ENCODE data around the gene SAMMSON. TPM values are rescaled to one million over a fixed set of nuclear protein-coding genes. Genes with fewer than 3 reads are reported as not detected.

The SAMMSON gene
- not detected in 2 replicates for total RNA-seq (ENCODE audit: low replicate concordance)

- no peak for TF ChIP-seq CTCF (IDR thresholded peaks at IDR 0.05; ENCODE audit: insufficient read depth, low read length)
- peak; percentile 25 for DNase-seq (ENCODE audit: low read depth)
- peak within 1 kb of the TSS; percentile 18 for H3K4me3 ChIP-seq (ENCODE audit: low read depth, low read length)
Observed at GRCh38 chr3:69999140-70000027, at the start of gene SAMMSON. SAMMSON (plus strand) TSS chr3:69999733.

- no peak overlapping the region for H3K4me3 ChIP-seq (ENCODE audit: low read depth, low read length)
- TF ChIP-seq CTCF (IDR thresholded peaks at IDR 0.05; ENCODE audit: insufficient read depth, low read length) = no peak
- no peak for DNase-seq (ENCODE audit: low read depth)
Observed at GRCh38 chr3:69951616-69952015, 47.9 kb upstream of the SAMMSON start.

GRCh38 chr3:69959581-69959980 is 40.0 kb upstream of the SAMMSON start:
- no peak for TF ChIP-seq CTCF (IDR thresholded peaks at IDR 0.05; ENCODE audit: insufficient read depth, low read length)
- H3K4me3 ChIP-seq (ENCODE audit: low read depth, low read length) = no peak overlapping the region
- DNase-seq (ENCODE audit: low read depth) = no peak

GRCh38 chr3:69961706-69962439 is 37.7 kb upstream of the SAMMSON start:
- H3K4me3 ChIP-seq (ENCODE audit: low read depth, low read length) = no peak overlapping the region
- TF ChIP-seq CTCF (IDR thresholded peaks at IDR 0.05; ENCODE audit: insufficient read depth, low read length) = no peak
- DNase-seq (ENCODE audit: low read depth) = no peak

GRCh38 chr3:69963643-69964042 is 35.9 kb upstream of the SAMMSON start:
- no peak for DNase-seq (ENCODE audit: low read depth)
- H3K4me3 ChIP-seq (ENCODE audit: low read depth, low read length) = no peak overlapping the region
- TF ChIP-seq CTCF (IDR thresholded peaks at IDR 0.05; ENCODE audit: insufficient read depth, low read length) = no peak

- TF ChIP-seq CTCF (IDR thresholded peaks at IDR 0.05; ENCODE audit: insufficient read depth, low read length) = no peak
- no peak overlapping the region for H3K4me3 ChIP-seq (ENCODE audit: low read depth, low read length)
- DNase-seq (ENCODE audit: low read depth) = no peak
Observed at GRCh38 chr3:69967156-69967555, 32.4 kb upstream of the SAMMSON start.
